Measurements from ENCODE around the gene CCDC27. TPM values are rescaled to one million over a fixed set of nuclear protein-coding genes. Genes with fewer than 3 reads are reported as not detected.

The CCDC27 gene
- total RNA-seq, 1 donor from 2014 or later, result not detected

DNA sequence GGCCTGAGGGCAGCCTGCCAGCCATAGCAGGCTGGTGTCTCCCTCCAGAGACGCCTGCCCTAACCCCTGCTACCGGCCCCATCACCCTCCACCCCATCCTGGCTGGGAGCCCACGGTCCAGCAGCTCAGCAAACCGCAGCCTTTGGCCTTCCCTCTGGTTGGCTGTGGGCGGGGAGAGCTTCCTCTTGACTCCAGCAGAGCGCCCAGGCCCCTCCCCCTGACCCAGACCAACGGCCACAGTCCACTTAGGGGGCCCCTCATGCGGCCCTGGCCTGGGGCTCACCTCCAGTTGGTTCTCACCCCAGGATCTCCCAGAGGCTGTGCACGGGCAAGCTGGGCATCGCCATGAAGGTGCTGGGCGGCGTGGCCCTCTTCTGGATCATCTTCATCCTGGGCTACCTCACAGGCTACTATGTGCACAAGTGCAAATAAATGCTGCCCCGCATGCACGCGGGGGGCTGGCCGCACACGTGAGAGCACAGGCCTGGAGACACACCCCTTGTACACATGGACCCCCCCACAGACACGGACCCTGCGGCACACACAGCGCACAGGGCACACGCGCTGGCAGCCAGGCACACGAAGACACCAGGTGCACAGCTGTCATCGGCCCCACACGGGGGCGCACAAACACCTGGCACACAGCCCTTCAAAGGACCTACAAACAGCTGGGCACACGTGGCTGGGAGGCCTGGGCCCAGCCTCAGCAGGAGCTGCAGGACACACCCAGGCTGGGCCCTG lies 23.4 kb downstream of the CCDC27 start:
- H3K4me3 Mint-ChIP-seq, result no peak overlapping the region

DNA sequence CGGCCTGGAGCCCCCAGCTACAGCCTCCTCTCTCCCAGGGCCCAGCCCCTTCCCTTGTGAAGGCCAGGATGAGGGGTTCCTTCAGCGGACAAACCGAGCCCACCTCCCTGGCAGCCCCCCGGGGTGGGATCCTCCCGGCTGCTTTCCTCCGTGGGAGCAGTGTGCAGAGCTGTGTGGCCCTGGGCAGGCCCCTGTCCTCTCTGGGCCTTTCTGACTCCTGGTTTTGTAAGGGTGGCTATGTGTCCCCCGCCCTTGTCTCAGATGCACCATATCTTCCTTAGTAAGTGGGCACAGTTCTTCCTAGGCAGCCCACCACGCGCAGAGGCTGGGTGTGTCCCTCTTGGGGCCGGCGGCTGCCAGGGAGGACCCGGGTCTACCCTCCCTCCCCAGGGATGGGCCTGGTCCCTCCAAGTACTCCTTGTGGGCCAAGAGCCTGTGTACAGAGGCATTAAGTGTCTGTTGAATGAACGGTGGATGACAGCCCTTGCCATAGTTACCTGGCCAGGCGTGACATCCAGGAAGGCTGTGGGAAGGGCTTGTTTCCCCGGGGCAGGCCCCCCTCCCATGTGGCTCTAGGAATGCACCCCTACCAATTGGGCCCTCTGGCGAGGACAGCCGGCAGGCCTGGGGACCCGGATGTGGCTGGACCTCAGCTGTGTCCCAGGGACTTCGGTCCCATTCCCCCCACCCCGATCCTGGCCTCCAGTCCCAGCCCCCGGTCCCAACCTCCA lies 24.1 kb downstream of the CCDC27 start:
- DNase-seq (ENCODE audit: extremely low spot score, unreplicated experiment), result no peak
- peaks cover 12% of the 10 kb centered on the region for H3K36me3 Mint-ChIP-seq
- no peaks in the 10 kb centered on the region for H3K27me3 Mint-ChIP-seq
- H3K4me1 Mint-ChIP-seq (ENCODE audit: unreplicated experiment), result peaks cover 8% of the 10 kb centered on the region
- no peak overlapping the region for H3K27ac Mint-ChIP-seq
- TF ChIP-seq, protein P1, sequence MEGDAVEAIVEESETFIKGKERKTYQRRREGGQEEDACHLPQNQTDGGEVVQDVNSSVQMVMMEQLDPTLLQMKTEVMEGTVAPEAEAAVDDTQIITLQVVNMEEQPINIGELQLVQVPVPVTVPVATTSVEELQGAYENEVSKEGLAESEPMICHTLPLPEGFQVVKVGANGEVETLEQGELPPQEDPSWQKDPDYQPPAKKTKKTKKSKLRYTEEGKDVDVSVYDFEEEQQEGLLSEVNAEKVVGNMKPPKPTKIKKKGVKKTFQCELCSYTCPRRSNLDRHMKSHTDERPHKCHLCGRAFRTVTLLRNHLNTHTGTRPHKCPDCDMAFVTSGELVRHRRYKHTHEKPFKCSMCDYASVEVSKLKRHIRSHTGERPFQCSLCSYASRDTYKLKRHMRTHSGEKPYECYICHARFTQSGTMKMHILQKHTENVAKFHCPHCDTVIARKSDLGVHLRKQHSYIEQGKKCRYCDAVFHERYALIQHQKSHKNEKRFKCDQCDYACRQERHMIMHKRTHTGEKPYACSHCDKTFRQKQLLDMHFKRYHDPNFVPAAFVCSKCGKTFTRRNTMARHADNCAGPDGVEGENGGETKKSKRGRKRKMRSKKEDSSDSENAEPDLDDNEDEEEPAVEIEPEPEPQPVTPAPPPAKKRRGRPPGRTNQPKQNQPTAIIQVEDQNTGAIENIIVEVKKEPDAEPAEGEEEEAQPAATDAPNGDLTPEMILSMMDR (conservative IDR thresholded peaks at IDR 0.05), result no peak
- no peak overlapping the region for H3K4me3 Mint-ChIP-seq
- H3K9me3 Mint-ChIP-seq, result no peaks in the 10 kb centered on the region

More for the DNA sequence above, 23.4 kb downstream of the CCDC27 start:
- no peaks in the 10 kb centered on the region for H3K27me3 Mint-ChIP-seq
- H3K9me3 Mint-ChIP-seq, result no peaks in the 10 kb centered on the region
- H3K36me3 Mint-ChIP-seq, result peaks cover 8% of the 10 kb centered on the region
- no peak for DNase-seq (ENCODE audit: extremely low spot score, unreplicated experiment)
- peak overlapping the region; percentile 29 for H3K27ac Mint-ChIP-seq
- TF ChIP-seq, protein P1 (conservative IDR thresholded peaks at IDR 0.05), result peak; percentile 37
- peaks cover 8% of the 10 kb centered on the region for H3K4me1 Mint-ChIP-seq (ENCODE audit: unreplicated experiment)

DNA sequence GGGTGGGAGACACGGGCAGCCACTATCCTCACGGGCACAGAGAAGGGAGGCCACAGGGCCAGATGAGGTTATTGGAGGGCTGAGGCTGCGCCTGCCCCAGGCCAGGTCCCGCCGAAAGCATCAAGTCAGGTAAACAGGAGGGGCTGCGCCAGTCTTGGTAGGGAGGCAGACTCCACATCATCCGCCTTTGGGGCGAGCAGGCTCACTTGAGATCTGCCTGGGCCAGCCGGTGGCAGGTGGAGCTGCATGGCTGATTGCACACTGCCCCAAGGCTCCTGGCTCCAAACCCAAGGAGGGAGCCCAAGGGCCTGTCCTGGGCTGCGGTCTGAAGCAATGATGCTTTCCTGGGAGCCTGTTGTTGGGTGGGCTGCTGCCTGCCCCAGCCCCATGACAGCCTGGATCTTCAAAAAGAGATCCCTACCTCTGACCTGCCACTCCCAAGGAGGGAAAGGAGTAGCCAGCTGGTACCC lies 24.9 kb downstream of the CCDC27 start:
- H3K27me3 Mint-ChIP-seq, result no peaks in the 10 kb centered on the region
- no peak overlapping the region for H3K27ac Mint-ChIP-seq
- H3K4me1 Mint-ChIP-seq (ENCODE audit: unreplicated experiment), result peaks cover 8% of the 10 kb centered on the region
- no peaks in the 10 kb centered on the region for H3K9me3 Mint-ChIP-seq
- H3K4me3 Mint-ChIP-seq, result no peak overlapping the region
- H3K36me3 Mint-ChIP-seq, result peaks cover 12% of the 10 kb centered on the region
- TF ChIP-seq, protein P1 (conservative IDR thresholded peaks at IDR 0.05), result no peak
- DNase-seq (ENCODE audit: extremely low spot score, unreplicated experiment), result no peak

DNA sequence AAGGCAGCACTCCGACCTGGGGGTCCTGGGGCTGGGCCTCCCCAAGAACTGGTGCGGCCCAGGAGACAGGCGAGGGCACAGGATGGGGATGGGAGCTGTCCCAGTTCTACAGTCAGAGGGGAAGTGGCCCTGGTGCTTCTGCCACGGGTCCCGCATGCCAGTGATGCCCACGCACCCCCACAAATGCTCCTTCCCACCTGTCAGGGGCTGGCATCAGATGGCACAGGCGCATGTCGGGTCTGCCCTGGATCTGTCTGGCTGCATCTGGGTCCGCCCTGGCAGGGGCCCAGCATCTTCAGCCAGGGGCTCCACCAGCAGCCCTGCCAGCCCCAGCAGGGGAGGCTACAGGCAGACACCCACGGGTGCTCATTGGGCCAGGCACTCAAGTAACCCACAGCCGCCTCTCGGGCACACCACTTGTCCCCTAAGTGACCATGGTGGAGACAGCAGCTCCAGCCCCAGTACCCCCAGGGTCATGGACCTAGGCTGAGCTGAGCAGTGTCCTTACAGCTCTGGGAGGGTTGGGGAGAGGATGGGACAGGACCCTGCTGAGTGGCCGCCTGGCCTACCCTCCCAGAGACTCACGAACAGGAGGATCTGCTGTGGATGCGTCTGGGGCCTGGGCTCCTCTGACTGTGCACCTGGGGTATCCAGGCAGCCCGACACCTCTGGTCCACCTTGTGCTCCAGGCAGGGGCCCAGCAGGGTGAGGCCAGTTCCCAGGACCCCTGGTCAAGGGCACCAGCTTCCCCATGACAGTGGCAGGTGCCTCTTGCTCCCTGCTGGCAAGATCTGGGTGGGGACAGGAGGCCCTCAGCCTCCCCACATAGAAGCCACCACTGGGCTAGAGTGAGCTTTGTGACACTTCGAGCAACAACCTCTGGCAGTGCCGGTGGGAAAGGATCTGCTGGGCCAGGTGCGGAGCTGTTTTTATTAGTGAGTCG lies 25.7 kb downstream of the CCDC27 start:
- H3K4me3 Mint-ChIP-seq, result no peak overlapping the region
- peaks cover 12% of the 10 kb centered on the region for H3K36me3 Mint-ChIP-seq
- no peaks in the 10 kb centered on the region for H3K27me3 Mint-ChIP-seq
- DNase-seq (ENCODE audit: extremely low spot score, unreplicated experiment), result no peak
- peaks cover 8% of the 10 kb centered on the region for H3K4me1 Mint-ChIP-seq (ENCODE audit: unreplicated experiment)
- no peak overlapping the region for H3K27ac Mint-ChIP-seq
- TF ChIP-seq, protein P1 (conservative IDR thresholded peaks at IDR 0.05), result no peak
- no peaks in the 10 kb centered on the region for H3K9me3 Mint-ChIP-seq

DNA sequence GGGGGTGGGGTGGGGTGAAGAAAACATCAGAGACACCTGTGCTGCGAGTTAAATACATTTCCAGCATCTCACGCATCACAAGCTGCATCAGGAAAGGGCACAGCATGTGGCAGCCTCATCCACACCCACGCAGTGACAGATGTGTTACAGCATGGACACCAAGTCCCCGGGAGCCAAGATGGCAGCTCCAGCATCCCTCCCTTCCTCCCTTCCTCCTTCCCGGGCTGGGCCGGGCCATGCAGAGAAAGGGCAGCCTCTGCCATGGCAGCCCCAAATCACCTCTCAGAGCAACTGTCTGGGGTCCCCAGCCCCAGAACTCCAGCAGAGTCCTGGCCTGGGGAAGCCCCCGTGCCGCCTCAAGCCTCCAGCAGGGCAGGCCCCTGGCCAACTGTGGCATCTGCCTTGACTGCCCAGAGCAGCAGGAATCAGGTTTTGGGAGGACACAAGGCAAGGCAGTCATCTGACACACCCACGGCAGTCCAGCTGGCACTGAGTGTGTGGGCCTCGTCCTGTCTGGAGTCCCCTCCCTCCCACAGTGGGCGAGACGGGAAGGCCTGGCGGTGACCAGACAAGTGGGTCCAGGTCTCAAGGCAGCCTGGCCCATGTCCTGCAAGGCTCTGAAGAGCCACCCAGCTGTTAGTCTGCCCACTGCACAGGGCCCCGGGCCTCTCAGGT lies 26.5 kb downstream of the CCDC27 start:
- Mint-ChIP-seq H3K4me1 (ENCODE audit: unreplicated experiment) (peaks cover 8% of the 10 kb centered on the region), H3K4me3 (no peak overlapping the region), H3K27me3 (no peaks in the 10 kb centered on the region), H3K9me3 (no peaks in the 10 kb centered on the region), H3K36me3 (peaks cover 12% of the 10 kb centered on the region), H3K27ac (no peak overlapping the region)
- DNase-seq (ENCODE audit: extremely low spot score, unreplicated experiment), result no peak
- TF ChIP-seq, protein P1 (conservative IDR thresholded peaks at IDR 0.05), result no peak
